Measurements from ENCODE around the gene DLGAP1. TPM values are rescaled to one million over a fixed set of nuclear protein-coding genes. Genes with fewer than 3 reads are reported as not detected.

Gene DLGAP1
- total RNA-seq, 1 experiment from 2014 or later = 23.2 TPM

GRCh38 chr18:3796434-3796833 lies 658.7 kb downstream of the DLGAP1 start:
- Histone ChIP-seq H3K18ac (ENCODE audit: insufficient read length, low read depth, low read length) (no peak overlapping the region), H3T11ph (ENCODE audit: low read length) (no peak overlapping the region)
- H3K4me1 Mint-ChIP-seq = peaks cover 12 to 14% of the 10 kb centered on the region in 2 experiments; a peak in 3 of 4 replicates

More at GRCh38 chr18:3796434-3796833, 658.7 kb downstream of the DLGAP1 start:
- Histone ChIP-seq H3K9ac (ENCODE audit: extremely low read depth, insufficient read length, low read length) (no peak overlapping the region), H3K4me2 (ENCODE audit: insufficient read depth, insufficient read length, low read length) (no peak overlapping the region), H2AFZ (ENCODE audit: low read length) (no peak overlapping the region), H4K91ac (ENCODE audit: insufficient read length, low read depth, low read length) (no peak overlapping the region), H3K79me2 (ENCODE audit: insufficient read depth, low read length) (no peaks in the 10 kb centered on the region), H3K23ac (ENCODE audit: insufficient read length, low read depth, low read length) (no peak overlapping the region), H3K27me3 (ENCODE audit: insufficient read depth, low read length) (no peaks in the 10 kb centered on the region), H3K4ac (ENCODE audit: low read depth, low read length) (no peak overlapping the region), H2BK20ac (ENCODE audit: low read depth, low read length, poor library complexity, severe bottlenecking) (no peak overlapping the region), H3K23me2 (ENCODE audit: insufficient read length, low read depth, low read length, poor library complexity, severe bottlenecking) (no peaks in the 10 kb centered on the region), H4K5ac (ENCODE audit: insufficient read length, low read depth, low read length) (no peak overlapping the region), H2BK15ac (ENCODE audit: low read depth, low read length) (no peak overlapping the region), H4K8ac (replicated peaks; ENCODE audit: insufficient read length, low read depth, low read length) (no peak overlapping the region), H3K56ac (ENCODE audit: insufficient read length, low read depth, low read length) (no peak overlapping the region), H2AK5ac (ENCODE audit: insufficient read length, low read length) (no peak overlapping the region), H3K14ac (ENCODE audit: insufficient read depth, low read length) (no peak overlapping the region), H2BK120ac (ENCODE audit: low read depth, low read length, poor library complexity, severe bottlenecking) (no peak overlapping the region), H2BK12ac (ENCODE audit: insufficient read length, low read depth, low read length) (no peak overlapping the region), H3K27ac (ENCODE audit: insufficient read length, low read depth, low read length) (no peak overlapping the region), H2BK5ac (ENCODE audit: insufficient read length, low read length) (no peak overlapping the region), H3K4me1 (ENCODE audit: insufficient read depth, low read length) (no peaks in the 10 kb centered on the region), H3K9me3 (ENCODE audit: control insufficient read depth, low read depth, low read length) (no peaks in the 10 kb centered on the region), H3K79me1 (ENCODE audit: insufficient read depth, low read depth, low read length, poor library complexity, severe bottlenecking) (no peaks in the 10 kb centered on the region), H4K20me1 (ENCODE audit: control insufficient read depth, insufficient read depth, insufficient read length) (no peaks in the 10 kb centered on the region)
- DNase-seq = no peak
- Mint-ChIP-seq H3K27me3 (ENCODE audit: low read depth) (peaks cover 3% of the 10 kb centered on the region; the same call in 1 of the 2 replicates), H3K27ac (no peak overlapping the region), H3K9me3 (no peaks in the 10 kb centered on the region), H3K36me3 (ENCODE audit: insufficient read depth in 1 of 3, low read depth in 3 of 3) (no peaks in the 10 kb centered on the region; a peak in 1 of 7 replicates), H3K4me3 (no peak overlapping the region)
- TF ChIP-seq CTCF (conservative IDR thresholded peaks at IDR 0.05) = no peak
- WGBS (ENCODE audit: extremely low coverage, insufficient read length, low lambda C conversion rate) = no CpG with 5 or more reads among the region's 6 CpGs
